ENCODE data around the gene RFX7. TPM values are rescaled to one million over a fixed set of nuclear protein-coding genes. Genes with fewer than 3 reads are reported as not detected.

Gene RFX7
- total RNA-seq, 1 donor from 2014 or later: 8.9 TPM

- Histone ChIP-seq H3K4me1 (peaks cover 8% of the 10 kb centered on the region), H3K9me3 (replicated peaks) (peaks cover 5% of the 10 kb centered on the region), H3K27ac (replicated peaks) (no peak overlapping the region), H3K27me3 (ENCODE audit: low read depth) (no peaks in the 10 kb centered on the region), H3K36me3 (no peaks in the 10 kb centered on the region), H3K4me3 (no peak overlapping the region)
- no peak for TF ChIP-seq CTCF (IDR thresholded peaks at IDR 0.05; ENCODE audit: borderline replicate concordance)
- no peak for DNase-seq
- intact Hi-C loops (cut with micrococcal nuclease): no loop called here
Measured at GRCh38 chr15:56045068-56045748, 198.5 kb downstream of the RFX7 start.

- no peak for DNase-seq
- Histone ChIP-seq H3K4me1 (peaks cover 14% of the 10 kb centered on the region), H3K36me3 (no peaks in the 10 kb centered on the region), H3K4me3 (no peak overlapping the region), H3K9me3 (replicated peaks) (peaks cover 5% of the 10 kb centered on the region), H3K27ac (replicated peaks) (peak overlapping the region; percentile 16), H3K27me3 (ENCODE audit: low read depth) (no peaks in the 10 kb centered on the region)
- TF ChIP-seq CTCF (IDR thresholded peaks at IDR 0.05; ENCODE audit: borderline replicate concordance): no peak
- intact Hi-C loops (cut with micrococcal nuclease): no loop called here
Measured at GRCh38 chr15:56042982-56043980, 200.4 kb downstream of the RFX7 start.

- Histone ChIP-seq H3K9me3 (replicated peaks) (peaks cover 5% of the 10 kb centered on the region), H3K27me3 (ENCODE audit: low read depth) (no peaks in the 10 kb centered on the region), H3K4me3 (no peak overlapping the region), H3K36me3 (no peaks in the 10 kb centered on the region), H3K27ac (replicated peaks) (peak overlapping the region; percentile 16), H3K4me1 (peaks cover 14% of the 10 kb centered on the region)
- intact Hi-C loops (cut with micrococcal nuclease): no loop called here
- no peak for TF ChIP-seq CTCF (IDR thresholded peaks at IDR 0.05; ENCODE audit: borderline replicate concordance)
- DNase-seq: no peak
Measured at GRCh38 chr15:56042498-56042897, 201.2 kb downstream of the RFX7 start.

GRCh38 chr15:56042031-56042430, 201.6 kb downstream of the RFX7 start:
- Histone ChIP-seq H3K4me3 (no peak overlapping the region), H3K9me3 (replicated peaks) (peaks cover 1% of the 10 kb centered on the region), H3K36me3 (no peaks in the 10 kb centered on the region), H3K4me1 (peaks cover 14% of the 10 kb centered on the region), H3K27ac (replicated peaks) (no peak overlapping the region), H3K27me3 (ENCODE audit: low read depth) (no peaks in the 10 kb centered on the region)
- no peak for TF ChIP-seq CTCF (IDR thresholded peaks at IDR 0.05; ENCODE audit: borderline replicate concordance)
- intact Hi-C loops (cut with micrococcal nuclease): no loop called here
- no peak for DNase-seq

DNA sequence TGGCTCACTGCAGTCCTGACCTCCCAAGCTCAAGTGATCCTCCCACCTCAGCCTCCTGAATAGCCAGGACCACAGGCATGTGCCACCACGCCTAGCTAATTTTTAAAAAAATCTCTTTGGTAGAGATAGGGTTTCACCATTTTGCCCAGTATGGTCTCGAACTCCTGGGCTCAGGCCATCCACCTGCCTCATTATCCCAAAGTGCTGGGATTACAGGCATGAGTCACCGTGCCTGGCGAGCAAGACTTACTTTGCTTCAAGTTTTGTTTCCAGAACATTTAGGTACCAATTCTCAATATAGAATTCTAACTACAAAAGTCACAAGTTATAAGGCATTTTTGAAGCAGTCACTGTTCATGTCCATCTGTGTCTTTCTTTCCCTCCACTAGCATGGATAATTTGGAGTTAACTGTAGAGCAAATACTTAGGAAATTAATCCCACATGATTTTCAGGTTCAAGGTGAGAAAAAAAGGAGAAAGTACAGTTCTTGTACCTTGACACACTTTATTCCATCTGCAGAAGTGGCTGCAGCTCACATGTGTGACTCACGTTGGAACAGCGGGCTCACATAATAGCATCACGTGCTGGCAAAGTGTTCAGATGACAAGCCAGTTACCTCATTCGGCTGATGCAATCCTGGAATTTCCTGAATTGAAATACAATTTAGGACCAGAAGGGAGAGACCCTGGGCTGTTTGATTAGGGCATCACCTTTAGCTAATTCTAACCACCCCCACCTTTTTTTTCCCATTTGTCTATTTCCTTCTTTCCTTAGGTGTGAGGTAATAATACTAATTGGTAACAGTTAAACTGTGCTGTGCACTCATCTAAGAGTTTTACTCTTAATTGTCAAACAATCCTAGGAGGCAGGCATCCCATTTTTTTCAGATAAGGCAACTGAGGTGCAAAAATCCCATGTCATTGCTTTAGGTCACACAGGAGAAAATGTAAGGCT, 203.3 kb downstream of the RFX7 start:
- no peaks in the 10 kb centered on the region for H3K9me3 ChIP-seq (replicated peaks)
- peak; percentile 27 for DNase-seq
- H3K4me1 ChIP-seq: peaks cover 14% of the 10 kb centered on the region
- no peaks in the 10 kb centered on the region for H3K27me3 ChIP-seq (ENCODE audit: low read depth)
- intact Hi-C loops (cut with micrococcal nuclease): no loop called here
- TF ChIP-seq CTCF (IDR thresholded peaks at IDR 0.05; ENCODE audit: borderline replicate concordance): no peak
- no peaks in the 10 kb centered on the region for H3K36me3 ChIP-seq
- H3K27ac ChIP-seq (replicated peaks): peak overlapping the region; percentile 43
- no peak overlapping the region for H3K4me3 ChIP-seq
